CD14-positive monocyte (primary cell): Measurements from ENCODE around the gene PHGDH. TPM values are rescaled to one million over a fixed set of nuclear protein-coding genes. Genes with fewer than 3 reads are reported as not detected.

ENCODE experiments used
- DNase-seq, 3 donors: peaks; one replicate each; pipeline ENCODE4 v3.0.0-alpha.2; 2011 to 2022
- H2AFZ ChIP-seq: 2 replicates; pipeline ENCODE4 v1.6.0; 2012; ENCODE audit warnings: mild to moderate bottlenecking, low read depth, low read length, inconsistent platforms; ENCODE audit not compliant: insufficient read depth, poor library complexity, severe bottlenecking
- H3K27ac ChIP-seq, 2 donors: 1 replicate in 1 of 2; 2 replicates in 1 of 2; pipeline ENCODE4 v1.5.1; 2012 to 2013; ENCODE audit warnings: low read length in 2 of 2, control low read depth in 1 of 2, inconsistent platforms in 1 of 2, low read depth in 1 of 2, mild to moderate bottlenecking in 1 of 2
- H3K27me3 ChIP-seq, 2 donors: one replicate each; pipeline versions ENCODE4 v1.6.0 to v1.6.1; 2011 to 2013; ENCODE audit warnings: low read length in 2 of 2; ENCODE audit not compliant: control insufficient read depth in 2 of 2, insufficient read depth in 2 of 2
- H3K36me3 ChIP-seq, 2 donors: replicated peaks in 1 of 2; 1 replicate in 1 of 2; 2 replicates in 1 of 2; pipeline versions ENCODE4 v1.5.1 to v1.6.1; 2012 to 2013; ENCODE audit warnings: low read length in 2 of 2, control low read depth in 1 of 2, inconsistent platforms in 1 of 2, mild to moderate bottlenecking in 1 of 2; ENCODE audit not compliant: insufficient read depth in 2 of 2, control insufficient read depth in 1 of 2
- H3K4me1 ChIP-seq, 2 donors: 1 replicate in 1 of 2; 2 replicates in 1 of 2; pipeline versions ENCODE4 v1.5.1 to v1.6.1; 2012 to 2013; ENCODE audit warnings: low read length in 2 of 2, control low read depth in 1 of 2, inconsistent platforms in 1 of 2, mild to moderate bottlenecking in 1 of 2, moderate library complexity in 1 of 2; ENCODE audit not compliant: insufficient read depth in 2 of 2, control insufficient read depth in 1 of 2
- H3K4me2 ChIP-seq: replicated peaks from 2 replicates; pipeline ENCODE3; 2012; ENCODE audit warnings: low read length, moderate library complexity, mild to moderate bottlenecking; ENCODE audit not compliant: poor library complexity, severe bottlenecking; ENCODE audit errors: extremely low read depth
- H3K4me3 ChIP-seq, 3 experiments: fragments of 200-600 bp in 1 of 3; sonication (generic) in 1 of 3; replicated peaks in 1 of 3; 1 replicate in 2 of 3; 2 replicates in 1 of 3; pipeline ENCODE4 v1.5.1; 2011 to 2013; ENCODE audit warnings: low read length in 3 of 3, mild to moderate bottlenecking in 3 of 3, control low read depth in 2 of 3, low read depth in 2 of 3, inconsistent platforms in 1 of 3, moderate library complexity in 1 of 3
- H3K79me2 ChIP-seq: 2 replicates; pipeline ENCODE4 v1.6.0; 2012; ENCODE audit warnings: mild to moderate bottlenecking, control low read depth, inconsistent platforms, low read length, moderate library complexity; ENCODE audit not compliant: insufficient read depth
- H3K9ac ChIP-seq: 2 replicates; pipeline ENCODE4 v1.6.0; 2017; ENCODE audit warnings: low read length, mild to moderate bottlenecking; ENCODE audit not compliant: insufficient read depth, poor library complexity, severe bottlenecking
- H3K9me3 ChIP-seq, 2 donors: replicated peaks in 1 of 2; 1 replicate in 1 of 2; 2 replicates in 1 of 2; pipeline versions ENCODE4 v1.5.1 to v1.6.1; 2012 to 2013; ENCODE audit warnings: low read length in 2 of 2, control low read depth in 1 of 2; ENCODE audit not compliant: control insufficient read depth in 1 of 2, insufficient read depth in 1 of 2
- H4K20me1 ChIP-seq: 2 replicates; pipeline ENCODE4 v1.6.0; 2012; ENCODE audit warnings: mild to moderate bottlenecking, low read length, control low read depth, moderate library complexity; ENCODE audit not compliant: insufficient read depth
- H3K27ac Mint-ChIP-seq, 7 donors: one replicate each; pipeline ENCODE4 v1.8.0; 2020; ENCODE audit warnings: mild to moderate bottlenecking in 7 of 7, mixed read lengths in 7 of 7, moderate library complexity in 6 of 7, inconsistent platforms in 2 of 7
- H3K27me3 Mint-ChIP-seq, 3 donors: one replicate each; pipeline ENCODE4 v1.8.0; 2021 to 2022; ENCODE audit warnings: low read depth in 3 of 3, mild to moderate bottlenecking in 3 of 3, mixed read lengths in 3 of 3, moderate library complexity in 3 of 3, inconsistent platforms in 1 of 3
- H3K36me3 Mint-ChIP-seq, 2 donors: one replicate each; pipeline ENCODE4 v1.8.0; 2020; ENCODE audit warnings: mixed read lengths in 2 of 2, inconsistent platforms in 1 of 2, mild to moderate bottlenecking in 1 of 2
- H3K4me1 Mint-ChIP-seq: one replicate; pipeline ENCODE4 v1.8.0; 2020; ENCODE audit warnings: mild to moderate bottlenecking, mixed read lengths
- H3K4me3 Mint-ChIP-seq, 2 donors: one replicate each; pipeline ENCODE4 v1.8.0; 2020; ENCODE audit warnings: mild to moderate bottlenecking in 2 of 2, mixed read lengths in 2 of 2, moderate library complexity in 1 of 2
- H3K9me3 Mint-ChIP-seq, 7 donors: one replicate each; pipeline ENCODE4 v1.8.0; 2020 to 2022; ENCODE audit warnings: mixed read lengths in 7 of 7, mild to moderate bottlenecking in 6 of 7, moderate library complexity in 6 of 7, inconsistent platforms in 2 of 7
- CTCF ChIP-seq: fragments of 200-600 bp; IDR thresholded peaks from one replicate; pipeline ENCODE4 v1.8.0; 2022; ENCODE audit warnings: antibody characterized with exemption, mild to moderate bottlenecking
- WGBS: methylation state at CpG from one replicate; pipeline ENCODE4 v1.1.5; 2013; ENCODE audit warnings: missing lambda C conversion rate; ENCODE audit not compliant: insufficient coverage; 5-methylcytosine and 5-hydroxymethylcytosine counted together
- intact Hi-C, 2 donors: fragments of 100-400 bp; cut with micrococcal nuclease; formaldehyde crosslinking; loops; one replicate each; pipeline versions ENCODE4 v1.15.0 to v1.15.1; 2023
- polyA plus RNA-seq, 3 donors: library from polyadenylated mRNA; depleted of rRNA in 1 of 3; unstranded in 2 of 3; stranded (reverse) in 1 of 3; fragments of 300-500 nt in 2 of 3; fragments of >200 nt in 1 of 3; fragmentation: Illumina TruSeq in 2 of 3; gene quantifications; 1 replicate in 2 of 3; 2 replicates in 1 of 3; pipeline ENCODE4 v1.2.3, GENCODE V29; 2012 to 2021

The PHGDH gene
- polyA plus RNA-seq, 3 donors = 0.09 to 0.44 (median 0.20) TPM

GRCh38 chr1:119682141-119682540 is 29.6 kb upstream of the PHGDH start:
- DNase-seq = no peak
- peaks cover 2 to 3% (median 2%) of the 10 kb centered on the region in 3 donors for H3K27me3 Mint-ChIP-seq
- Histone ChIP-seq H3K36me3 (no peaks in the 10 kb centered on the region), H3K4me3 (no peak overlapping the region), H3K27ac (no peak overlapping the region), H3K4me1 (no peaks in the 10 kb centered on the region), H3K27me3 (no peaks in the 10 kb centered on the region), H3K9me3 (no peaks in the 10 kb centered on the region), H3K79me2 (no peaks in the 10 kb centered on the region), H3K4me2 (no peak overlapping the region), H3K9ac (no peak overlapping the region), H2AFZ (no peak overlapping the region), H4K20me1 (no peaks in the 10 kb centered on the region)
- H3K27ac Mint-ChIP-seq = no peak overlapping the region
- H3K4me3 Mint-ChIP-seq = no peak overlapping the region
- intact Hi-C loops = no loop called here
- H3K36me3 Mint-ChIP-seq = no peaks in the 10 kb centered on the region
- peaks cover 0 to 2% (median 0%) of the 10 kb centered on the region in 7 donors for H3K9me3 Mint-ChIP-seq
- H3K4me1 Mint-ChIP-seq = no peaks in the 10 kb centered on the region
- TF ChIP-seq CTCF = no peak

DNA sequence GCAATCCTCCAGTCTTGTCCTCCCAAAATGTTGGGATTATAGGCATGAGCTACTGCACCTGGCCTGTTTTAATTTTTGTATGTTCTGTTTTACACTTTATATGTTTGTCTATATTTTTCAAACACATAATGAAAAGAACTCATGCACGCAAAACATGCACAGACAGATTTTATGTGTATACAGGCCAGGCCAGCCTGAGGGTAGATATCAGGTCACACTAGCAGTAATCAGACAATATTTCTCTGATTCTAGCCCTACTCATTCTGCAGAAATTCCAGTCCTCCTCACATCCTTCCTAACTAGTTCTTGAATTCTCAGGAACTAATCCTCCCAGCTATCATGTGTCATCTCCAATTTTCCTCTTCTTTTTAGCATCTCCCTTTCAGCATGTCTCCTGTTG is 27.8 kb upstream of the PHGDH start:
- Histone ChIP-seq H3K27ac (no peak overlapping the region), H3K9me3 (no peaks in the 10 kb centered on the region), H3K36me3 (no peaks in the 10 kb centered on the region), H4K20me1 (no peaks in the 10 kb centered on the region), H3K79me2 (no peaks in the 10 kb centered on the region), H3K4me1 (no peaks in the 10 kb centered on the region), H3K4me2 (no peak overlapping the region), H3K9ac (no peak overlapping the region), H3K27me3 (no peaks in the 10 kb centered on the region), H2AFZ (no peak overlapping the region), H3K4me3 (no peak overlapping the region)
- WGBS = 83% methylated on average over 1 of the region's 1 CpG
- no peak overlapping the region for H3K4me3 Mint-ChIP-seq
- no peaks in the 10 kb centered on the region for H3K4me1 Mint-ChIP-seq
- no peaks in the 10 kb centered on the region for H3K36me3 Mint-ChIP-seq
- intact Hi-C loops = no loop called here
- H3K27me3 Mint-ChIP-seq = peaks cover 2 to 4% (median 3%) of the 10 kb centered on the region in 3 donors
- no peak for DNase-seq
- H3K9me3 Mint-ChIP-seq = peaks cover 0 to 2% (median 0%) of the 10 kb centered on the region in 7 donors
- TF ChIP-seq CTCF = no peak
- no peak overlapping the region for H3K27ac Mint-ChIP-seq
